A549 (cell line): ENCODE data around the gene FAM72D.
"Not testable (repeated sequence)": the region's sequence is repeated elsewhere in the genome, so short reads cannot be mapped to it uniquely, and the experiment has no call there.

Source experiments
- BHLHE40 ChIP-seq: IDR thresholded peaks from 2 replicates; pipeline ENCODE4 v1.6.1; 2012; ENCODE audit warnings: low read depth, low read length, inconsistent platforms
- CBX2 ChIP-seq: fragments of 200-600 bp; sonication (generic); IDR thresholded peaks from 2 replicates; pipeline ENCODE4 v1.6.1; 2016; ENCODE audit warnings: low read depth, mild to moderate bottlenecking, borderline replicate concordance
- EP300 ChIP-seq, 2 experiments: fragments of >200 bp; sonication (Bioruptor Twin); formaldehyde crosslinking; IDR thresholded peaks; 2 replicates in 1 of 2; 3 replicates in 1 of 2; pipeline ENCODE4 v1.6.1; 2016 to 2017
- FOSB ChIP-seq: fragments of 250-450 bp; sonication (Bioruptor Pico); IDR thresholded peaks from 2 replicates; pipeline ENCODE4 v1.5.0; 2020; ENCODE audit warnings: mild to moderate bottlenecking, moderate library complexity
- JUNB ChIP-seq: fragments of >200 bp; sonication (Bioruptor Twin); formaldehyde crosslinking; IDR thresholded peaks from 2 replicates; pipeline ENCODE4 v1.6.1; 2016
- MAZ ChIP-seq: fragments of 150-350 bp; IDR thresholded peaks from 2 replicates; pipeline ENCODE4 v1.6.1; 2014; ENCODE audit warnings: antibody characterized with exemption, low read depth, low read length, borderline replicate concordance
- PHF8 ChIP-seq: fragments of 200-600 bp; sonication (generic); IDR thresholded peaks from 2 replicates; pipeline ENCODE4 v1.6.1; 2016; ENCODE audit warnings: low read depth, mild to moderate bottlenecking, antibody characterized with exemption, moderate library complexity, borderline replicate concordance
- POLR2A ChIP-seq: IDR thresholded peaks from 2 replicates; pipeline ENCODE4 v1.6.1; 2012; ENCODE audit warnings: mild to moderate bottlenecking, low read length
- POLR2AphosphoS2 ChIP-seq: conservative IDR thresholded peaks from 2 replicates; pipeline ENCODE4 v1.6.1; 2012; ENCODE audit warnings: low read length, improper control_type of control experiment, inconsistent platforms
- RAD21 ChIP-seq, 2 experiments: fragments of >200 bp in 1 of 2; sonication (Bioruptor Twin) in 1 of 2; formaldehyde crosslinking in 1 of 2; IDR thresholded peaks in 1 of 2; conservative IDR thresholded peaks in 1 of 2; 2 replicates in 1 of 2; 3 replicates in 1 of 2; pipeline ENCODE4 v1.6.1; 2012 to 2018; ENCODE audit warnings: inconsistent platforms in 1 of 2
- SMC3 ChIP-seq: fragments of >200 bp; sonication (Bioruptor Twin); formaldehyde crosslinking; IDR thresholded peaks from 3 replicates; pipeline ENCODE4 v1.6.1; 2018; ENCODE audit warnings: inconsistent platforms
- TP53 ChIP-seq: fragments of 250-450 bp; sonication (Bioruptor Pico); IDR thresholded peaks from 2 replicates; pipeline ENCODE4 v1.5.0; 2021; ENCODE audit warnings: mild to moderate bottlenecking, moderate library complexity
- TF ChIP-seq, protein P1 (sequence below): fragments of >200 bp; sonication (Bioruptor Twin); formaldehyde crosslinking; IDR thresholded peaks from 3 replicates; pipeline ENCODE4 v1.5.1; 2016
- TF ChIP-seq, protein P2 (sequence below): IDR thresholded peaks from 2 replicates; pipeline ENCODE4 v1.6.1; 2012

DNA sequence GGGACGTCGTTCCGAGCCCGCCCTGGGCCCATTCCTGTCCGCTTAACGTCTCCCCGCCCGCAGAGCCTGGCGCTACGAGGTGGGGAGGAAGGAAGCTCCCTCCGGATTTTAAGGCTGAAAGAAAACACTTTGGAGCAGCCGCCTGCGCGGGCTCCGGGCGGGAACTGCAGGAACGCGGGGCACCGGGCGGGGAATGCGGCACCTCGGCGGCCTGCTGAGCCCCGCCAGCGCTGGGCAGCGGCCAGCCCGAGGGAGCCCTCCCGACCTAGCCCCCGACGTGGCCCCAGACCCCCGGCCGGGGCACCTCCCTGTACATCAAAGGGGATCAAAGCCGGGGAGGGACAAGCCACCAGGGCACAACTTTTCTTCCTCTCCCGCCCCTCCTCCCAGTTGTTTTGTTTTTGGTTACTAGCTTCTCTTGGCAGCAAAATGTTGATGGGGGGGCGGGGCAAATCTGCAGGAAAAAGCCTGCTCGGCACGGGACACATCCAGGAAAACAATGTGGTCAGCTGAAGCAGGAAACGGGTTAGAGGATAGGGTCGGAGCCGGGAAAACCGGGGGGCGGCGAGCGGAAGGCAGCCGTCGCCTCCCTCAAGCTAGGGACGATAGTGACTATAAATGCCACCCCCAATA, 2.1 kb upstream of the FAM72D start:
- TF ChIP-seq POLR2A; SMC3; FOSB; MAZ; RAD21 (conservative IDR thresholded peaks at IDR 0.05 in 1 of 2, IDR thresholded peaks at IDR 0.05 in 1 of 2); TP53 (CRISPR knock-in tag); POLR2AphosphoS2; JUNB; EP300 (IDR thresholded peaks at IDR 0.05); CBX2; PHF8; BHLHE40: not testable (repeated sequence)
- TF ChIP-seq, protein P1, sequence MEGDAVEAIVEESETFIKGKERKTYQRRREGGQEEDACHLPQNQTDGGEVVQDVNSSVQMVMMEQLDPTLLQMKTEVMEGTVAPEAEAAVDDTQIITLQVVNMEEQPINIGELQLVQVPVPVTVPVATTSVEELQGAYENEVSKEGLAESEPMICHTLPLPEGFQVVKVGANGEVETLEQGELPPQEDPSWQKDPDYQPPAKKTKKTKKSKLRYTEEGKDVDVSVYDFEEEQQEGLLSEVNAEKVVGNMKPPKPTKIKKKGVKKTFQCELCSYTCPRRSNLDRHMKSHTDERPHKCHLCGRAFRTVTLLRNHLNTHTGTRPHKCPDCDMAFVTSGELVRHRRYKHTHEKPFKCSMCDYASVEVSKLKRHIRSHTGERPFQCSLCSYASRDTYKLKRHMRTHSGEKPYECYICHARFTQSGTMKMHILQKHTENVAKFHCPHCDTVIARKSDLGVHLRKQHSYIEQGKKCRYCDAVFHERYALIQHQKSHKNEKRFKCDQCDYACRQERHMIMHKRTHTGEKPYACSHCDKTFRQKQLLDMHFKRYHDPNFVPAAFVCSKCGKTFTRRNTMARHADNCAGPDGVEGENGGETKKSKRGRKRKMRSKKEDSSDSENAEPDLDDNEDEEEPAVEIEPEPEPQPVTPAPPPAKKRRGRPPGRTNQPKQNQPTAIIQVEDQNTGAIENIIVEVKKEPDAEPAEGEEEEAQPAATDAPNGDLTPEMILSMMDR = not testable (repeated sequence)
- TF ChIP-seq, protein P2, sequence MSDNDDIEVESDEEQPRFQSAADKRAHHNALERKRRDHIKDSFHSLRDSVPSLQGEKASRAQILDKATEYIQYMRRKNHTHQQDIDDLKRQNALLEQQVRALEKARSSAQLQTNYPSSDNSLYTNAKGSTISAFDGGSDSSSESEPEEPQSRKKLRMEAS = not testable (repeated sequence)
